HepG2 (cell line): ENCODE measurements around the gene TNFSF13. TPM values are rescaled to one million over a fixed set of nuclear protein-coding genes. Genes with fewer than 3 reads are reported as not detected.
A peak's percentile ranks its signal among the peaks of the same experiment; 100 is the strongest.

ENCODE experiments used
- GABPA ChIP-seq, 2 experiments: IDR thresholded peaks; 2 replicates each; pipeline ENCODE4 v1.6.1; 2011 to 2016; ENCODE audit warnings: low read depth in 2 of 2, low read length in 1 of 2, missing biosample characterization in 1 of 2, missing genetic modification characterization in 1 of 2
- HES4 ChIP-seq: sonication (generic); formaldehyde crosslinking; IDR thresholded peaks from 2 replicates; pipeline ENCODE4 v1.9.0; 2021; ENCODE audit warnings: mild to moderate bottlenecking, missing genetic modification reagents, borderline replicate concordance
- KLF9 ChIP-seq: IDR thresholded peaks from 2 replicates; pipeline ENCODE4 v1.6.1; 2016; ENCODE audit warnings: low read depth
- LCORL ChIP-seq, 2 experiments: fragments of 450-650 bp in 1 of 2; sonication (generic) in 1 of 2; formaldehyde crosslinking in 1 of 2; IDR thresholded peaks; 2 replicates each; pipeline versions ENCODE4 v1.5.0 to v1.6.1; 2017 to 2020; ENCODE audit warnings: antibody characterized with exemption in 1 of 2, missing genetic modification reagents in 1 of 2
- NAIF1 ChIP-seq: sonication (generic); formaldehyde crosslinking; IDR thresholded peaks from 2 replicates; pipeline ENCODE4 v1.5.0; 2020; ENCODE audit warnings: mild to moderate bottlenecking, missing genetic modification reagents, borderline replicate concordance
- POLR2A ChIP-seq, 2 experiments: IDR thresholded peaks; 2 replicates each; pipeline ENCODE4 v1.6.1; 2011; ENCODE audit warnings: low read depth in 2 of 2, low read length in 2 of 2, mild to moderate bottlenecking in 1 of 2, moderate library complexity in 1 of 2; ENCODE audit not compliant: insufficient read depth in 1 of 2
- RFXAP ChIP-seq: sonication (generic); formaldehyde crosslinking; IDR thresholded peaks from 2 replicates; pipeline ENCODE4 v1.4.0; 2020; ENCODE audit warnings: missing genetic modification reagents, borderline replicate concordance
- SNRNP70 ChIP-seq: fragments of 200-400 bp; formaldehyde crosslinking; IDR thresholded peaks from 2 replicates; pipeline ENCODE4 v1.6.1; 2017; ENCODE audit warnings: mild to moderate bottlenecking, low read depth, low read length, moderate library complexity
- SOX6 ChIP-seq, 2 experiments: fragments of 450-650 bp in 1 of 2; sonication (generic) in 1 of 2; formaldehyde crosslinking in 1 of 2; IDR thresholded peaks; 2 replicates each; pipeline versions ENCODE4 v1.4.0 to v1.6.1; 2017 to 2020; ENCODE audit warnings: antibody characterized with exemption in 1 of 2, mild to moderate bottlenecking in 1 of 2, missing genetic modification reagents in 1 of 2
- SYNCRIP ChIP-seq: fragments of 200-400 bp; formaldehyde crosslinking; IDR thresholded peaks from 2 replicates; pipeline ENCODE4 v1.6.1; 2018; ENCODE audit warnings: mild to moderate bottlenecking, low read depth, low read length; ENCODE audit not compliant: insufficient read depth
- ZFYVE20 ChIP-seq: sonication (generic); formaldehyde crosslinking; IDR thresholded peaks from 2 replicates; pipeline ENCODE4 v1.8.0; 2023; ENCODE audit warnings: low read depth, mild to moderate bottlenecking, moderate library complexity, missing genetic modification reagents, borderline replicate concordance
- ZNF138 ChIP-seq: sonication (generic); formaldehyde crosslinking; IDR thresholded peaks from 2 replicates; pipeline ENCODE4 v1.5.0; 2020; ENCODE audit warnings: mild to moderate bottlenecking, low read depth, missing genetic modification reagents
- ZNF142 ChIP-seq: sonication (generic); formaldehyde crosslinking; IDR thresholded peaks from 2 replicates; pipeline ENCODE4 v1.4.0; 2020; ENCODE audit warnings: missing genetic modification reagents
- ZNF432 ChIP-seq: sonication (generic); formaldehyde crosslinking; IDR thresholded peaks from 2 replicates; pipeline ENCODE4 v1.5.0; 2020; ENCODE audit warnings: missing genetic modification reagents, mild to moderate bottlenecking, borderline replicate concordance
- ZNF496 ChIP-seq: sonication (generic); formaldehyde crosslinking; IDR thresholded peaks from 2 replicates; pipeline ENCODE4 v1.8.1; 2023; ENCODE audit warnings: mild to moderate bottlenecking, moderate library complexity, missing genetic modification reagents; ENCODE audit not compliant: insufficient replicate concordance
- ZNF713 ChIP-seq: sonication (generic); formaldehyde crosslinking; IDR thresholded peaks from 2 replicates; pipeline ENCODE4 v1.4.0; 2020; ENCODE audit warnings: mild to moderate bottlenecking, missing genetic modification reagents
- ZNF768 ChIP-seq: sonication (generic); formaldehyde crosslinking; IDR thresholded peaks from 2 replicates; pipeline ENCODE4 v1.4.0; 2020; ENCODE audit warnings: missing genetic modification reagents
- ZNF784 ChIP-seq: sonication (generic); formaldehyde crosslinking; IDR thresholded peaks from 2 replicates; pipeline ENCODE4 v1.5.1; 2020; ENCODE audit warnings: missing genetic modification reagents, mild to moderate bottlenecking, borderline replicate concordance
- ZSCAN12 ChIP-seq: sonication (generic); formaldehyde crosslinking; IDR thresholded peaks from 2 replicates; pipeline ENCODE4 v1.9.0; 2021; ENCODE audit warnings: mild to moderate bottlenecking, missing genetic modification reagents
- polyA plus RNA-seq, 8 experiments: library from polyadenylated mRNA; depleted of rRNA in 3 of 8; stranded (reverse) in 7 of 8; unstranded in 1 of 8; fragments of >200 nt; fragmentation: Illumina TruSeq in 4 of 8; extraction: Trizol in 4 of 8; gene quantifications; 2 replicates each; pipeline versions ENCODE4 v1.2.1 to v1.2.3, GENCODE V29; 2011 to 2016; ENCODE audit warnings: low read depth in 4 of 8, missing spikeins in 1 of 8, mixed read lengths in 1 of 8; ENCODE audit not compliant: insufficient read depth in 1 of 8
- total RNA-seq, 5 experiments: library from RNA; depleted of rRNA; stranded (reverse); fragments of >200 nt; fragmentation: Illumina TruSeq; extraction: Trizol; gene quantifications; 2 replicates each; pipeline ENCODE4 v1.2.3, GENCODE V29; 2016; ENCODE audit warnings: low read depth in 1 of 5
- TF ChIP-seq, protein P1 (sequence below): sonication (generic); formaldehyde crosslinking; IDR thresholded peaks from 2 replicates; pipeline ENCODE4 v1.4.0; 2020; ENCODE audit warnings: missing genetic modification reagents

The TNFSF13 gene
- total and polyA plus RNA-seq, 2 of the 13 experiments (the other 11 are each of a cell fraction or from before 2014, with no cell fraction given): 2.5 to 3.3 TPM

DNA sequence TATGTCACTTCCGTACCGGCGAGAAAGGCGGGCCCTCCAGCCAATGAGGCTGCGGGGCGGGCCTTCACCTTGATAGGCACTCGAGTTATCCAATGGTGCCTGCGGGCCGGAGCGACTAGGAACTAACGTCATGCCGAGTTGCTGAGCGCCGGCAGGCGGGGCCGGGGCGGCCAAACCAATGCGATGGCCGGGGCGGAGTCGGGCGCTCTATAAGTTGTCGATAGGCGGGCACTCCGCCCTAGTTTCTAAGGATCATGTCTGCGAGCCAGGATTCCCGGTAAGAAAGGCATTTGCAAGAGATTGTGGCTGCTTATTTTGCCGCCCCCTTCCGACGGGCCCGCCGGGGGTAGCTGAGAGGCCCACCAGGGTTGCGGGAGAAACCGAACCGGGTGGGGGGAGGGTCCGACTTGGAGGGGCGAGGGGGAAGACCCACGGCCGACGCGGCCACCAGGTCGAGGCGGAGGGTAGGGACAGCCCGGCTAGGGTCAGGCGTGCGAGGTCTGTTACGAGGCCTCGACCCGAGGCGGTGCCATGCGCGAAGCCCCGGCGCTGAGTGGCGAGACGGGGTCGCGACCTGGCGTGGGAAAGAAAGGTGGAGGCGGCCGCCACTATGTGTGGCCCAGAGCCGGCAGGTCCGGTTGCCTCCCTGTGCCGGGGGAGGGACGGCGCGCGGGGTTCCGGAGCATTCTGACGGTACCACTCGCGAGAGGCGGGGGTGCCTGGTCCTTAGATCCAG, 14.2 kb downstream of the TNFSF13 start (continued):
- TF ChIP-seq NAIF1 (CRISPR knock-in tag): peak; percentile 70; the same call in 1 of the 2 replicates
- no peak for TF ChIP-seq ZNF496
- no peak for TF ChIP-seq ZNF784 (CRISPR knock-in tag)
- no peak for TF ChIP-seq ZNF713 (CRISPR knock-in tag)
- 0 out of 2 replicates have a peak, but pooled peaks have one; percentile 41 for TF ChIP-seq KLF9 (CRISPR knock-in tag)
- no peak for TF ChIP-seq GABPA (IDR thresholded peaks at IDR 0.05; ENCODE audit: low read depth, low read length)
- TF ChIP-seq GABPA (CRISPR knock-in tag; IDR thresholded peaks at IDR 0.05; ENCODE audit: low read depth): peak; percentile 54
- no peak for TF ChIP-seq SYNCRIP
- TF ChIP-seq SOX6 (IDR thresholded peaks at IDR 0.05): no peak
- TF ChIP-seq SOX6 (CRISPR knock-in tag; IDR thresholded peaks at IDR 0.05): peak; percentile 69; the same call in 1 of the 2 replicates
- TF ChIP-seq ZNF138 (CRISPR knock-in tag): peak; percentile 93
- TF ChIP-seq ZSCAN12 (CRISPR knock-in tag): no peak
- TF ChIP-seq POLR2A (IDR thresholded peaks at IDR 0.05; ENCODE audit: insufficient read depth in 1 of 2, low read depth in 2 of 2, low read length in 2 of 2): peak; percentile 96 to 98
- no peak; the same call in 1 of the 2 replicates for TF ChIP-seq HES4 (CRISPR knock-in tag)
- TF ChIP-seq, protein P1, sequence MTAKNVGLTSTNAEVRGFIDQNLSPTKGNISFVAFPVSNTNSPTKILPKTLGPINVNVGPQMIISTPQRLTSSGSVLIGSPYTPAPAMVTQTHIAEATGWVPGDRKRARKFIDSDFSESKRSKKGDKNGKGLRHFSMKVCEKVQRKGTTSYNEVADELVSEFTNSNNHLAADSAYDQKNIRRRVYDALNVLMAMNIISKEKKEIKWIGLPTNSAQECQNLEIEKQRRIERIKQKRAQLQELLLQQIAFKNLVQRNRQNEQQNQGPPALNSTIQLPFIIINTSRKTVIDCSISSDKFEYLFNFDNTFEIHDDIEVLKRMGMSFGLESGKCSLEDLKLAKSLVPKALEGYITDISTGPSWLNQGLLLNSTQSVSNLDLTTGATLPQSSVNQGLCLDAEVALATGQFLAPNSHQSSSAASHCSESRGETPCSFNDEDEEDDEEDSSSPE (CRISPR knock-in tag): 0 out of 2 replicates have a peak, but pooled peaks have one; percentile 11
- peak; percentile 17; the same call in 1 of the 2 replicates for TF ChIP-seq ZNF142 (CRISPR knock-in tag)
- peak; percentile 92; the same call in 1 of the 2 replicates for TF ChIP-seq RFXAP
- TF ChIP-seq ZFYVE20 (CRISPR knock-in tag): peak; percentile 56; the same call in 1 of the 2 replicates
- TF ChIP-seq ZNF432 (CRISPR knock-in tag): no peak
- no peak for TF ChIP-seq SNRNP70
- no peak for TF ChIP-seq LCORL (IDR thresholded peaks at IDR 0.05)
- TF ChIP-seq LCORL (CRISPR knock-in tag; IDR thresholded peaks at IDR 0.05): no peak
- TF ChIP-seq ZNF768 (CRISPR knock-in tag): peak; percentile 41; the same call in 1 of the 2 replicates
